Measurements from ENCODE around the gene MYCT1. TPM values are rescaled to one million over a fixed set of nuclear protein-coding genes. Genes with fewer than 3 reads are reported as not detected.
A peak's percentile ranks its signal among the peaks of the same experiment; 100 is the strongest.

MYCT1 gene
- total and polyA plus RNA-seq, 4 donors, result 11.2 to 44.5 (median 16.2) TPM

DNA sequence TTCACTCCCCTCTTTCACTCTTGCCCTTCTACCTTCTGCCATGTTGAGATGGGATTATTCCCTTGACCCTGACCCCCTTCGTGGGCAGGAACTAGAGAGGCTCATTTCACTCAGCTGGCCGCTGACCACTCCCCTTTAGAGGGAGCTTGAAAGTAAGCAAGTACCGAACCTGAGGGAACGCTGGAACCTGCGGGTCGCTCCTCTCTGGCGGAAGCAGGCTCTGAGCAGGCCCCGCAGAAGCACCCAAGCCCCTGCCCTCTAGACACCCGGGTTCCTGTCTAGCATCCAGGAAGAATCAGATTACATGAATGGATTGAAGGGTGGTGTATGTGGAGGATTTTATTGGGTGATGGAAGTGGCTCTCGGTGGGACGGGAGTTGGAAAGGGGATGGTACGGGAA lies 11.9 kb upstream of the MYCT1 start:
- Histone ChIP-seq H3K9me3 (ENCODE audit: control insufficient read depth in 4 of 4, insufficient read depth in 3 of 4, low read length in 3 of 4) (no peaks in the 10 kb centered on the region), H3K9ac (ENCODE audit: insufficient read depth in 1 of 2, low read length in 2 of 2) (no peak overlapping the region), H3K4me3 (no peak overlapping the region), H3K27me3 (ENCODE audit: control insufficient read depth in 3 of 3, insufficient read depth in 3 of 3, low read length in 2 of 3) (no peaks in the 10 kb centered on the region), H3K4me1 (ENCODE audit: control insufficient read depth in 5 of 5, insufficient read depth in 5 of 5, low read length in 5 of 5) (no peaks in the 10 kb centered on the region), H3K36me3 (ENCODE audit: control insufficient read depth in 4 of 4, insufficient read depth in 4 of 4, low read length in 4 of 4) (no peaks in the 10 kb centered on the region), H3K27ac (ENCODE audit: low read depth in 1 of 2, low read length in 1 of 2) (no peak overlapping the region)
- DNase-seq (no peak), ATAC-seq (ENCODE audit: insufficient read depth, low FRiP score) (no peak)
- TF ChIP-seq, protein P1, sequence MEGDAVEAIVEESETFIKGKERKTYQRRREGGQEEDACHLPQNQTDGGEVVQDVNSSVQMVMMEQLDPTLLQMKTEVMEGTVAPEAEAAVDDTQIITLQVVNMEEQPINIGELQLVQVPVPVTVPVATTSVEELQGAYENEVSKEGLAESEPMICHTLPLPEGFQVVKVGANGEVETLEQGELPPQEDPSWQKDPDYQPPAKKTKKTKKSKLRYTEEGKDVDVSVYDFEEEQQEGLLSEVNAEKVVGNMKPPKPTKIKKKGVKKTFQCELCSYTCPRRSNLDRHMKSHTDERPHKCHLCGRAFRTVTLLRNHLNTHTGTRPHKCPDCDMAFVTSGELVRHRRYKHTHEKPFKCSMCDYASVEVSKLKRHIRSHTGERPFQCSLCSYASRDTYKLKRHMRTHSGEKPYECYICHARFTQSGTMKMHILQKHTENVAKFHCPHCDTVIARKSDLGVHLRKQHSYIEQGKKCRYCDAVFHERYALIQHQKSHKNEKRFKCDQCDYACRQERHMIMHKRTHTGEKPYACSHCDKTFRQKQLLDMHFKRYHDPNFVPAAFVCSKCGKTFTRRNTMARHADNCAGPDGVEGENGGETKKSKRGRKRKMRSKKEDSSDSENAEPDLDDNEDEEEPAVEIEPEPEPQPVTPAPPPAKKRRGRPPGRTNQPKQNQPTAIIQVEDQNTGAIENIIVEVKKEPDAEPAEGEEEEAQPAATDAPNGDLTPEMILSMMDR (IDR thresholded peaks at IDR 0.05; ENCODE audit: control extremely low read depth, extremely low read depth), result no peak
- 93 to 96% methylated on average over 12 of the region's 12 CpGs for WGBS, 2 donors

DNA sequence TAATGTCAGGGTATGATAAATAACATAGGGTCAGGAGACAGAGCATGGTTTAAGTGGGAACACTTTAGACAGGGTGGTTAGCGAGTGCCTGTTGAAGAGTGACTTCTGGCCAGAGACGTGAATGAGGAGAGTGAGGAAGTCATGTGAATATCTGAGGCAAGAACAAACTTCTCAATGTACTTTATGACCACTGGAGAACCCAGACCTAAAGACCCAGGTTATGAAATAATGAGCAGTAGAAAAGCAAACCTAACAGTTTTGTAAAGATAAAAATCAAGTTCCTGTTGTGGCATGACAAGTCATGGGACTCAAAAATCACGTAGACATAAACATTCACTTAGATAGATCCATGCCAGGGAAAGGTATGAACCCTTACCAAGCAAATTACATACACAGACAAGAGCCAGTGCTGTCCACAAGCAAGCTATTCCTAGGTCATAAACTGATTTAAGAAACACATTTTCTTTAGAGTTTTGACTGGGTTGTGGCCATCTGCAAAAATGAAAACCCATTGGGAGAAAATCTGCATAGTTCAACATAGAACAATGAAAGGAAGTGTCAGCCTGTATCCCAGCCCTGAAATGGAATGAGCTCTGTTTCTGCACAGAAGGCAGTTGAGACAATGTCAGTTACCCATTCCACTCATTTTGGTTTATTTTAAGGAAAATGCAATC lies 2.2 kb upstream of the MYCT1 start:
- no peaks in the 10 kb centered on the region for H3K9me3 ChIP-seq (ENCODE audit: control insufficient read depth in 4 of 4, insufficient read depth in 3 of 4, low read length in 3 of 4)
- TF ChIP-seq, protein P1 (IDR thresholded peaks at IDR 0.05; ENCODE audit: control extremely low read depth, extremely low read depth), result no peak
- no peak overlapping the region for H3K9ac ChIP-seq (ENCODE audit: insufficient read depth in 1 of 2, low read length in 2 of 2)
- peak in 1 of 3 donors; percentile 12 for DNase-seq
- WGBS, 2 donors, result 18 to 27% methylated on average over 3 of the region's 3 CpGs
- ATAC-seq (ENCODE audit: insufficient read depth, low FRiP score), result no peak
- no peaks in the 10 kb centered on the region for H3K4me1 ChIP-seq (ENCODE audit: control insufficient read depth in 5 of 5, insufficient read depth in 5 of 5, low read length in 5 of 5)
- no peaks in the 10 kb centered on the region for H3K36me3 ChIP-seq (ENCODE audit: control insufficient read depth in 4 of 4, insufficient read depth in 4 of 4, low read length in 4 of 4)
- no peaks in the 10 kb centered on the region for H3K27me3 ChIP-seq (ENCODE audit: control insufficient read depth in 3 of 3, insufficient read depth in 3 of 3, low read length in 2 of 3)
- no peak overlapping the region for H3K4me3 ChIP-seq
- peak overlapping the region; percentile 22 to 77 for H3K27ac ChIP-seq (ENCODE audit: low read depth in 1 of 2, low read length in 1 of 2)

DNA sequence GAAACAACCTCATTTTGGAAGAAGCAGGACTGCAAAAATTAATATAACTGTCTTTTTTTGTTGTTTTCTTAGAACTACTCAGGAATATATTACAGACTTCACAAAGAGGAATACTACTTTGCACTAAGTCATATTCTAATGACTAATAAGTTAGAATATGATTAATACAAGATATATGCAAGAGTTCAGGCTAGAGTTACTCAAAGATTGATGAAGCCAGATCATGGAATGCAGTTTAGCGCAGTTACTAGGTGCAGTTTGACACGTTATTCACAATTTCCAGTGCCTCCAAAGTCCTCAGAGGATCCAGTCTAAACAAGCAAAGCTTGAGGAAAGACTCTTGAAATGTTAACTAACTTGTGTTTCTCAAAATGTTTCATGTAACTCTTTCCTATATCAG lies 1.2 kb upstream of the MYCT1 start:
- no peak overlapping the region for H3K27ac ChIP-seq (ENCODE audit: low read depth in 1 of 2, low read length in 1 of 2)
- no peaks in the 10 kb centered on the region for H3K9me3 ChIP-seq (ENCODE audit: control insufficient read depth in 4 of 4, insufficient read depth in 3 of 4, low read length in 3 of 4)
- ATAC-seq (ENCODE audit: insufficient read depth, low FRiP score), result no peak
- no peaks in the 10 kb centered on the region for H3K36me3 ChIP-seq (ENCODE audit: control insufficient read depth in 4 of 4, insufficient read depth in 4 of 4, low read length in 4 of 4)
- DNase-seq, result no peak
- no peaks in the 10 kb centered on the region for H3K4me1 ChIP-seq (ENCODE audit: control insufficient read depth in 5 of 5, insufficient read depth in 5 of 5, low read length in 5 of 5)
- 48 to 65% methylated on average over 2 of the region's 2 CpGs for WGBS, 2 donors
- TF ChIP-seq, protein P1 (IDR thresholded peaks at IDR 0.05; ENCODE audit: control extremely low read depth, extremely low read depth), result no peak
- H3K9ac ChIP-seq (ENCODE audit: insufficient read depth in 1 of 2, low read length in 2 of 2), result no peak overlapping the region
- H3K27me3 ChIP-seq (ENCODE audit: control insufficient read depth in 3 of 3, insufficient read depth in 3 of 3, low read length in 2 of 3), result no peaks in the 10 kb centered on the region
- no peak overlapping the region for H3K4me3 ChIP-seq

DNA sequence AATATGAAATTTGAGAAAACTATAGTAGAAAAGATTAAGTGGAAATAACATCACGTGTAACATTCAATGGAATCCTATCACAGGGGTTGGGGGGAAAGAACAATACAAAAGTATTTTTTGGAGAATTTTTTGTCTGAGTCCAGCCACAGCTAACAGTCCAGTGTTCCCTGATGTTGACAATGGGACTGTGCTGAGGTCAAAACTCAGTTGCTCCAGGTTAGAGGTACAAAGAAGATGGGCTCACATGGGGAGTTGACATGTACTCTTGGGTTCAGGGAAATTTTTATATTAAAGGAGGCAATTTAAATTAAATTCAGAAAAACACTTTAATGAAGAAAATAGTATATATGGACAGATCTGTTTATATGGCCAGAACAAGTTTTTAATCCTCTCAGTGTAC lies 995 bp downstream of the MYCT1 start:
- Histone ChIP-seq H3K27me3 (ENCODE audit: control insufficient read depth in 3 of 3, insufficient read depth in 3 of 3, low read length in 2 of 3) (no peaks in the 10 kb centered on the region), H3K9me3 (ENCODE audit: control insufficient read depth in 4 of 4, insufficient read depth in 3 of 4, low read length in 3 of 4) (no peaks in the 10 kb centered on the region), H3K4me3 (no peak overlapping the region), H3K4me1 (ENCODE audit: control insufficient read depth in 5 of 5, insufficient read depth in 5 of 5, low read length in 5 of 5) (no peaks in the 10 kb centered on the region), H3K27ac (ENCODE audit: low read depth in 1 of 2, low read length in 1 of 2) (peak overlapping the region; percentile 29 to 45), H3K9ac (ENCODE audit: insufficient read depth in 1 of 2, low read length in 2 of 2) (peak overlapping the region in 1 of 2 donors; percentile 1), H3K36me3 (ENCODE audit: control insufficient read depth in 4 of 4, insufficient read depth in 4 of 4, low read length in 4 of 4) (no peaks in the 10 kb centered on the region)
- 19 to 48% methylated on average over 1 of the region's 1 CpG for WGBS, 2 donors
- DNase-seq (peak in 1 of 3 donors; percentile 4), ATAC-seq (ENCODE audit: insufficient read depth, low FRiP score) (no peak)
- TF ChIP-seq, protein P1 (IDR thresholded peaks at IDR 0.05; ENCODE audit: control extremely low read depth, extremely low read depth), result no peak
